Colonic mucosa (tissue), 4 donors: ENCODE data around the gene HTATIP2. TPM values are rescaled to one million over a fixed set of nuclear protein-coding genes. Genes with fewer than 3 reads are reported as not detected.

Source experiments
- DNase-seq: peaks from one replicate; pipeline ENCODE4 v3.0.0-alpha.2; 2020
- H3K27ac ChIP-seq: fragments of 200-600 bp; one replicate; pipeline ENCODE4 v1.8.0; 2021
- H3K27me3 ChIP-seq: fragments of 200-600 bp; one replicate; pipeline ENCODE4 v1.8.0; 2021
- H3K36me3 ChIP-seq: fragments of 200-600 bp; one replicate; pipeline ENCODE4 v1.8.0; 2021
- H3K4me1 ChIP-seq: fragments of 200-600 bp; one replicate; pipeline ENCODE4 v1.8.0; 2021; ENCODE audit warnings: mild to moderate bottlenecking
- H3K4me3 ChIP-seq: fragments of 200-600 bp; one replicate; pipeline ENCODE4 v1.8.0; 2021
- H3K9ac ChIP-seq, 2 donors: one replicate each; pipeline ENCODE4 v1.7.0; 2013; ENCODE audit warnings: control low read depth in 2 of 2, low read depth in 2 of 2, low read length in 2 of 2
- H3K9me3 ChIP-seq: fragments of 200-600 bp; one replicate; pipeline ENCODE4 v1.8.0; 2021
- CTCF ChIP-seq: fragments of 200-600 bp; IDR thresholded peaks from one replicate; pipeline ENCODE4 v1.8.0; 2022; ENCODE audit warnings: antibody characterized with exemption, mild to moderate bottlenecking
- intact Hi-C: fragments of 100-400 bp; cut with DNase I; formaldehyde crosslinking; loops from one replicate; pipeline ENCODE4 v1.14.1; 2022
- total RNA-seq, 2 donors: library from RNA; stranded (reverse); fragmentation: NEBNext Ultra II Directional in 1 of 2; extraction: Animal tissue kit (Norgen Biotek cat#: 25700) in 1 of 2; gene quantifications; one replicate each; pipeline ENCODE4 v1.2.1, GENCODE V29; 2021
- donor health status: healthy.
- donor health status: DM: no; HTN: no; CAD: no.
- donor health status: DM: no; HTN: no; CAD: no.

The HTATIP2 gene
- total RNA-seq, 2 donors from 2014 or later = 116 to 126 TPM

- no peaks in the 10 kb centered on the region for H3K9me3 ChIP-seq
- DNase-seq = no peak
- no peak overlapping the region for H3K4me3 ChIP-seq
- no peaks in the 10 kb centered on the region for H3K36me3 ChIP-seq
- H3K4me1 ChIP-seq = no peaks in the 10 kb centered on the region
- H3K27me3 ChIP-seq = no peaks in the 10 kb centered on the region
- no peak for TF ChIP-seq CTCF
- intact Hi-C loops = no loop called here
- H3K27ac ChIP-seq = no peak overlapping the region
- no peak overlapping the region for H3K9ac ChIP-seq
These were observed 43.0 kb downstream of the HTATIP2 start for GRCh38 chr11:20406484-20406883.

- H3K27me3 ChIP-seq = no peaks in the 10 kb centered on the region
- no peak overlapping the region for H3K9ac ChIP-seq
- no peaks in the 10 kb centered on the region for H3K9me3 ChIP-seq
- no peak for TF ChIP-seq CTCF
- H3K4me1 ChIP-seq = no peaks in the 10 kb centered on the region
- no peak overlapping the region for H3K4me3 ChIP-seq
- H3K27ac ChIP-seq = no peak overlapping the region
- no peak for DNase-seq
- intact Hi-C loops = no loop called here
- no peaks in the 10 kb centered on the region for H3K36me3 ChIP-seq
These were observed 43.8 kb downstream of the HTATIP2 start for GRCh38 chr11:20407344-20407743.

GRCh38 chr11:20415432-20415831 lies 51.9 kb downstream of the HTATIP2 start:
- intact Hi-C loops = no loop called here
- no peak overlapping the region for H3K9ac ChIP-seq

GRCh38 chr11:20417771-20418170 lies 54.3 kb downstream of the HTATIP2 start:
- intact Hi-C loops = no loop called here
- no peak overlapping the region for H3K27ac ChIP-seq

More at GRCh38 chr11:20415432-20415831, 51.9 kb downstream of the HTATIP2 start:
- no peak overlapping the region for H3K4me3 ChIP-seq
- no peaks in the 10 kb centered on the region for H3K27me3 ChIP-seq
- no peaks in the 10 kb centered on the region for H3K4me1 ChIP-seq
- H3K9me3 ChIP-seq = no peaks in the 10 kb centered on the region
- DNase-seq = no peak
- no peak overlapping the region for H3K27ac ChIP-seq
- no peaks in the 10 kb centered on the region for H3K36me3 ChIP-seq
- no peak for TF ChIP-seq CTCF

GRCh38 chr11:20421946-20422345 lies 58.4 kb downstream of the HTATIP2 start:
- no peak overlapping the region for H3K27ac ChIP-seq
- no peaks in the 10 kb centered on the region for H3K36me3 ChIP-seq
- H3K27me3 ChIP-seq = no peaks in the 10 kb centered on the region
- H3K9ac ChIP-seq = no peak overlapping the region
- H3K4me1 ChIP-seq = no peaks in the 10 kb centered on the region
- H3K9me3 ChIP-seq = no peaks in the 10 kb centered on the region
- TF ChIP-seq CTCF = no peak
- intact Hi-C loops = no loop called here
- no peak for DNase-seq
- no peak overlapping the region for H3K4me3 ChIP-seq

More at GRCh38 chr11:20417771-20418170, 54.3 kb downstream of the HTATIP2 start:
- no peak for TF ChIP-seq CTCF
- DNase-seq = no peak
- no peaks in the 10 kb centered on the region for H3K27me3 ChIP-seq
- no peaks in the 10 kb centered on the region for H3K36me3 ChIP-seq
- H3K9me3 ChIP-seq = no peaks in the 10 kb centered on the region
- H3K4me1 ChIP-seq = no peaks in the 10 kb centered on the region
- H3K9ac ChIP-seq = no peak overlapping the region
- H3K4me3 ChIP-seq = no peak overlapping the region

GRCh38 chr11:20429216-20429615 lies 65.7 kb downstream of the HTATIP2 start:
- Histone ChIP-seq H3K27me3 (no peaks in the 10 kb centered on the region), H3K9me3 (no peaks in the 10 kb centered on the region), H3K36me3 (no peaks in the 10 kb centered on the region), H3K4me3 (no peak overlapping the region), H3K4me1 (no peaks in the 10 kb centered on the region), H3K9ac (no peak overlapping the region), H3K27ac (no peak overlapping the region)
- intact Hi-C loops = no loop called here
- TF ChIP-seq CTCF = no peak
- no peak for DNase-seq
